ENCODE data around the gene MECP2.
A peak's percentile ranks its signal among the peaks of the same experiment; 100 is the strongest.
"Not testable (repeated sequence)": the region's sequence is repeated elsewhere in the genome, so short reads cannot be mapped to it uniquely, and the experiment has no call there.

The MECP2 gene

DNA sequence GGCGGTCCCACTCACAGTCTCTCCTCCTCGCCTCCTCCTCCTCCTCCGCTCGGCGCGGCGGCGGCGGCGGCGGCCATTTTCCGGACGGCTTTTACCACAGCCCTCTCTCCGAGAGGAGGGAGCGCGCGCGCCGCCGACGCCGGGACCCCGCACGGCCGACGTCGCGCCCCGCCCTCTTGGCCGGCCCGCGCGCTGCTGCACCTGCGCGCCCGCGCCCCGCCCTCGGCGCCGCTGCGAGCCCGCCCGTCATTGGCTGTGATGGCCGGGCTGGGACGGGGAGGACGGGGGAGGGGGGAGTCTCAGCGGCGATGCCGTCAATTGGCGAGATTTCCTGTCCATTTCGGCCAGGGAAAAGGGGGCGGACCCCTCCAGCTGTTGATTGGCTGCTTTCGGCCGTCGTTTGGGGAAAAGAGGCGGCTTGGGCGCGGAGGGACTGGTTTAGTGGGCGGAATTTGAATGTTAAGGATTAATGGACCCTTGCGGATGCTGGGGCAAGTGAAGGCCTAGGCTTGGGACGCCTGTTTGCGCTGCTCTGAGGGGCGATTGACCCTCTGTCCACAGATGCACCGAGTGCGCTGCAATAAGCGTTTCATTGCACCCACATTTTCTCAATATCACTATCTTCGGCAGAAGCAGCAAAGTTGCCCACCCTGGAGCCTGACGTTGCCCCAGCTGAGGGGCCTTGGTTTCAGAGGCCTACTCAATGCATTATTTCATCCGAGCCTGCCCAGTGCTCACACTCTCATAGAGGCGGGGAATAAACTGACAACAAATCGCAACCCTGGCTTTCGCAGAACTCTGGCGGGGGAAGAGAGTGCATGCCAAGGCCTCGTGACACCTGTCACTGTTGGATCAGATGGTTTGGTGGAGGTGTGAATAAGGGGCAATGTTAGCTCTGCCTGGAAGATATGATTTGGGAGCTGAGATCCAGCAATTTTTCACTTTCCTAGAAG is at the start of gene MECP2:
MECP2 (minus strand) TSS at position 129 of the 953 bp plus-strand sequence.
- H2AFZ ChIP-seq (ENCODE audit: low read depth), result peak within 1 kb of the TSS; percentile 71; the same call in 1 of the 2 replicates
- H3K4me2 ChIP-seq, result peak within 1 kb of the TSS; percentile 60
- no peaks in the 10 kb centered on the region for H3K36me3 ChIP-seq (ENCODE audit: insufficient read depth)
- peaks cover 23% of the 10 kb centered on the region for H3K4me1 ChIP-seq (ENCODE audit: low read depth, poor library complexity, severe bottlenecking)
- TF ChIP-seq, protein P1, sequence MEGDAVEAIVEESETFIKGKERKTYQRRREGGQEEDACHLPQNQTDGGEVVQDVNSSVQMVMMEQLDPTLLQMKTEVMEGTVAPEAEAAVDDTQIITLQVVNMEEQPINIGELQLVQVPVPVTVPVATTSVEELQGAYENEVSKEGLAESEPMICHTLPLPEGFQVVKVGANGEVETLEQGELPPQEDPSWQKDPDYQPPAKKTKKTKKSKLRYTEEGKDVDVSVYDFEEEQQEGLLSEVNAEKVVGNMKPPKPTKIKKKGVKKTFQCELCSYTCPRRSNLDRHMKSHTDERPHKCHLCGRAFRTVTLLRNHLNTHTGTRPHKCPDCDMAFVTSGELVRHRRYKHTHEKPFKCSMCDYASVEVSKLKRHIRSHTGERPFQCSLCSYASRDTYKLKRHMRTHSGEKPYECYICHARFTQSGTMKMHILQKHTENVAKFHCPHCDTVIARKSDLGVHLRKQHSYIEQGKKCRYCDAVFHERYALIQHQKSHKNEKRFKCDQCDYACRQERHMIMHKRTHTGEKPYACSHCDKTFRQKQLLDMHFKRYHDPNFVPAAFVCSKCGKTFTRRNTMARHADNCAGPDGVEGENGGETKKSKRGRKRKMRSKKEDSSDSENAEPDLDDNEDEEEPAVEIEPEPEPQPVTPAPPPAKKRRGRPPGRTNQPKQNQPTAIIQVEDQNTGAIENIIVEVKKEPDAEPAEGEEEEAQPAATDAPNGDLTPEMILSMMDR (conservative IDR thresholded peaks at IDR 0.05; ENCODE audit: low read depth, low read length), result no peak
- peak within 1 kb of the TSS; percentile 55; the same call in 1 of the 2 replicates for H3K9ac ChIP-seq
- H4K20me1 ChIP-seq (ENCODE audit: insufficient read depth), result no peaks in the 10 kb centered on the region
- H3K27me3 ChIP-seq (ENCODE audit: insufficient read depth, low read depth), result no peaks in the 10 kb centered on the region
- no peak within 1 kb of the TSS for H3K4me3 ChIP-seq (IDR thresholded peaks at IDR 0.05; ENCODE audit: insufficient read depth, low read depth, low read length)
- peaks cover 40% of the 10 kb centered on the region for H3K79me2 ChIP-seq (ENCODE audit: insufficient read depth, low read depth)
- H3K27ac ChIP-seq, result peak within 1 kb of the TSS; percentile 28; the same call in 1 of the 2 replicates

- not testable (repeated sequence) for H2AFZ ChIP-seq (ENCODE audit: low read depth); H3K27ac ChIP-seq; H4K20me1 ChIP-seq (ENCODE audit: insufficient read depth); H3K4me2 ChIP-seq; H3K4me1 ChIP-seq (ENCODE audit: low read depth, poor library complexity, severe bottlenecking); H3K4me3 ChIP-seq (IDR thresholded peaks at IDR 0.05; ENCODE audit: insufficient read depth, low read depth, low read length); H3K9ac ChIP-seq; H3K36me3 ChIP-seq (ENCODE audit: insufficient read depth); H3K79me2 ChIP-seq (ENCODE audit: insufficient read depth, low read depth)
- peaks cover 10% of the 10 kb centered on the region; the same call in 1 of the 2 replicates for H3K27me3 ChIP-seq (ENCODE audit: insufficient read depth, low read depth)
Measured at GRCh38 chrX:154144010-154144409, 46.5 kb upstream of the MECP2 start, which contains the start of gene OPN1LW. OPN1LW (plus strand) TSS chrX:154144243; CDS start chrX:154144284, 41 bp downstream.

GRCh38 chrX:154142950-154143745 is 45.6 kb upstream of the MECP2 start:
- no peak overlapping the region for H3K27ac ChIP-seq
- H2AFZ ChIP-seq (ENCODE audit: low read depth), result no peak overlapping the region
- no peak overlapping the region for H3K9ac ChIP-seq
- no peaks in the 10 kb centered on the region for H3K36me3 ChIP-seq (ENCODE audit: insufficient read depth)
- H3K4me1 ChIP-seq (ENCODE audit: low read depth, poor library complexity, severe bottlenecking), result no peaks in the 10 kb centered on the region
- peaks cover 17% of the 10 kb centered on the region; the same call in 1 of the 2 replicates for H3K27me3 ChIP-seq (ENCODE audit: insufficient read depth, low read depth)
- no peaks in the 10 kb centered on the region for H4K20me1 ChIP-seq (ENCODE audit: insufficient read depth)
- H3K79me2 ChIP-seq (ENCODE audit: insufficient read depth, low read depth), result no peaks in the 10 kb centered on the region
- no peak overlapping the region for H3K4me2 ChIP-seq
- no peak overlapping the region for H3K4me3 ChIP-seq (IDR thresholded peaks at IDR 0.05; ENCODE audit: insufficient read depth, low read depth, low read length)
- TF ChIP-seq, protein P1 (conservative IDR thresholded peaks at IDR 0.05; ENCODE audit: low read depth, low read length), result no peak

- TF ChIP-seq, protein P1 (conservative IDR thresholded peaks at IDR 0.05; ENCODE audit: low read depth, low read length), result no peak
- Histone ChIP-seq H3K36me3 (ENCODE audit: insufficient read depth) (no peaks in the 10 kb centered on the region), H3K4me1 (ENCODE audit: low read depth, poor library complexity, severe bottlenecking) (no peaks in the 10 kb centered on the region), H2AFZ (ENCODE audit: low read depth) (no peak overlapping the region), H3K4me3 (IDR thresholded peaks at IDR 0.05; ENCODE audit: insufficient read depth, low read depth, low read length) (no peak overlapping the region), H3K4me2 (no peak overlapping the region), H3K27me3 (ENCODE audit: insufficient read depth, low read depth) (peaks cover 17% of the 10 kb centered on the region; the same call in 1 of the 2 replicates), H3K9ac (no peak overlapping the region), H3K79me2 (ENCODE audit: insufficient read depth, low read depth) (no peaks in the 10 kb centered on the region), H3K27ac (no peak overlapping the region), H4K20me1 (ENCODE audit: insufficient read depth) (no peaks in the 10 kb centered on the region)
Measured at GRCh38 chrX:154142386-154142785, 44.9 kb upstream of the MECP2 start.
